ENCODE data around the gene ACTN1. TPM values are rescaled to one million over a fixed set of nuclear protein-coding genes. Genes with fewer than 3 reads are reported as not detected.

ACTN1 gene
- total and polyA plus RNA-seq, 11 donors = 48.4 to 252 (median 104) TPM

DNA sequence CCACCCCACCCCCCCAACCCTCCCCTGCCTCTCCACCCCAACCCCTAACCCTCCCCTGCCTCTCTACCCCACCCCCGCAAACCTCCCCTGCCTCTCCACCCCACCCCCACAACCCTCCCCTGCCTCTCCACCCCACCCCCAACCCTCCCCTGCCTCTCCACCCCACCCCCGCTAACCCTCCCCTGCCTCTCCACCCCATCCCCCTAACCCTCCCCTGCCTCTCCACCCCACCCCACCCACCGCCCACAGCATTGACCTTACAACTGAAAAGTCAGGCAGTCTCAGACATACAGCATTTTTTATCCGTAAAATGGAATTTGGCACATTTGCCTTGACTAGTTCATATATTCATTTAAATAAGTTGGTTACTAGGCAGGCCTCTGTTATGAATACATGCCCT is 38.6 kb upstream of the ACTN1 start:
- intact Hi-C loops (cut with DNase I) = no loop called here

DNA sequence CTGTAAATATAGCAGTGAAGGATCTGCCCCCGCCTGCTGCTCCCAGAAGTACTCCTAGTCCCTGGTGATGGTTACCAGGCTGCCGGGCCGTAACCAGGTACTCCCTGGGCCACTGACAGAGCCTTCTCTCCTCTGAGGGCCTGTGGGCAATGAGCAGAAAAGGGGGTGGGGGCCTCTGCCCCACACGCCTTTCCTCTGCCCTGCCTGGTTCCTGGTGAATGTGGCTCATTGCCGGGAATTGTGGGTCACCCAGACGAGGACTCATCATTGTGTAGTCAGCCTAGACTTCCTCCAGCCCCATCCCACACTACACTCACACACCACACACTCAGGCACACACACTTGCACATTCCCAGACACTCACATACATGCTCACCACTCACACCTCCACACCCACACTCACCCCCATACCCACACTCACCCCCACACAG is 35.7 kb upstream of the ACTN1 start:
- Histone ChIP-seq H3K9me3 (no peaks in the 10 kb centered on the region), H3K27me3 (no peaks in the 10 kb centered on the region), H3K4me3 (no peak overlapping the region), H3K4me1 (peaks cover 0 to 19% (median 0%) of the 10 kb centered on the region in 12 donors), H3K27ac (no peak overlapping the region), H3K36me3 (no peaks in the 10 kb centered on the region)
- no peak for ATAC-seq
- no peak for DNase-seq
- intact Hi-C loops (cut with DNase I) = no loop called here
- TF ChIP-seq, protein P1, sequence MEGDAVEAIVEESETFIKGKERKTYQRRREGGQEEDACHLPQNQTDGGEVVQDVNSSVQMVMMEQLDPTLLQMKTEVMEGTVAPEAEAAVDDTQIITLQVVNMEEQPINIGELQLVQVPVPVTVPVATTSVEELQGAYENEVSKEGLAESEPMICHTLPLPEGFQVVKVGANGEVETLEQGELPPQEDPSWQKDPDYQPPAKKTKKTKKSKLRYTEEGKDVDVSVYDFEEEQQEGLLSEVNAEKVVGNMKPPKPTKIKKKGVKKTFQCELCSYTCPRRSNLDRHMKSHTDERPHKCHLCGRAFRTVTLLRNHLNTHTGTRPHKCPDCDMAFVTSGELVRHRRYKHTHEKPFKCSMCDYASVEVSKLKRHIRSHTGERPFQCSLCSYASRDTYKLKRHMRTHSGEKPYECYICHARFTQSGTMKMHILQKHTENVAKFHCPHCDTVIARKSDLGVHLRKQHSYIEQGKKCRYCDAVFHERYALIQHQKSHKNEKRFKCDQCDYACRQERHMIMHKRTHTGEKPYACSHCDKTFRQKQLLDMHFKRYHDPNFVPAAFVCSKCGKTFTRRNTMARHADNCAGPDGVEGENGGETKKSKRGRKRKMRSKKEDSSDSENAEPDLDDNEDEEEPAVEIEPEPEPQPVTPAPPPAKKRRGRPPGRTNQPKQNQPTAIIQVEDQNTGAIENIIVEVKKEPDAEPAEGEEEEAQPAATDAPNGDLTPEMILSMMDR (IDR thresholded peaks at IDR 0.05) = no peak
- 87 to 98% (median 91%) methylated on average over 4 to 6 of the region's 6 CpGs for WGBS, 4 donors

More for the DNA sequence above, 38.6 kb upstream of the ACTN1 start:
- no peaks in the 10 kb centered on the region for H3K27me3 ChIP-seq
- TF ChIP-seq POLR2A (IDR thresholded peaks at IDR 0.05) = no peak
- TF ChIP-seq, protein P1 (IDR thresholded peaks at IDR 0.05) = no peak
- no peaks in the 10 kb centered on the region for H3K36me3 ChIP-seq
- H3K9me3 ChIP-seq = no peaks in the 10 kb centered on the region
- ATAC-seq (no peak), DNase-seq (no peak)
- no peak overlapping the region for H3K27ac ChIP-seq
- peaks cover 0 to 14% (median 0%) of the 10 kb centered on the region in 12 donors for H3K4me1 ChIP-seq
- H3K4me3 ChIP-seq = no peak overlapping the region
- WGBS, 4 donors = 84 to 94% (median 93%) methylated on average over 4 of the region's 4 CpGs

DNA sequence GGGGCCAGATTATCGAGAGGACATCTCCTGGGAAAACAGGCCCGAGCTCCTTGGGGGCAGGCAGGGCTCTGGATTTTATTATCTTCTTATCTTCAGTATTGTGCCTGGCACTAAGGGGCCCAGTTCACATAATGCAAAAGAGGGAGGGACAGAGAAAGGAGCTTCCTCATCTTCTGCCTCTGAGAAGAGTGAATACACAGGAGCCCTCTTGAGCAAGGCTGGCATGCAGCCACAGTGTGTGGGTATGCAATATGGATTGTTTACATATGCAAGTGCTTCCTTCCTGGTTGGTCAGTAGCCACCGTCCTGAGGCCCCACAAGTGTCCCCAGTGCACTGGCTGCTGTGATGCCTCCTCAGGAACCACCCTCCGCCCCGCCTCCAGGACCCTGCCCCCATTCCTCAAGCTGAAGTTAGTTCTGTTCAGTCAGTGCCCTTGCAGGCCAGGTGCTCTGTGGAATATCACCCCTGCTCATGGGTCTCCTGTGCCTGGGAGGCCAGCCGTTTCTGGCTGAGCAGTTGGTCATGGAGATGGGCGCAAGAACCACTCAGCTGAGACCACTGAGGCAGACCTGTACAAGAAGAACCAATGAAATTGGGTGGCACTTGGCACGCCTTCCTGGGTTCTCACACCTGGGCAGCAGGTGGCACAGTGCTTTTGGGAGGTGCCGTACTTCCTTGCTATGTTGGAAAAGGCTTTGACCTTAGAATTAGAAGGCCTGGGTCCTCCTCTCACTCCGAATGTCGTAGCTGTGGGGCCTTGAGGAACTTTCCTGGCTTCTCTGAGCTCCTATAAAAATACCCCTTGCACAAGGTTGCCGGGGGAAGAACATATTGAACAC is 35.1 kb upstream of the ACTN1 start:
- peak in 3 of 4 donors; percentile 53 to 82 (median 71) for ATAC-seq
- WGBS, 4 donors = 86 to 91% (median 88%) methylated on average over 9 to 12 of the region's 12 CpGs

More for the DNA sequence above, 35.1 kb upstream of the ACTN1 start:
- peak overlapping the region in 1 of 12 donors; percentile 60 for H3K27ac ChIP-seq
- H3K4me3 ChIP-seq = no peak overlapping the region
- peak; percentile 27 to 79 (median 51) for DNase-seq
- H3K4me1 ChIP-seq = peaks cover 0 to 19% (median 0%) of the 10 kb centered on the region in 12 donors
- TF ChIP-seq, protein P1 (IDR thresholded peaks at IDR 0.05) = no peak
- TF ChIP-seq POLR2A (IDR thresholded peaks at IDR 0.05) = no peak
- no peaks in the 10 kb centered on the region for H3K27me3 ChIP-seq
- no peaks in the 10 kb centered on the region for H3K36me3 ChIP-seq
- no peaks in the 10 kb centered on the region for H3K9me3 ChIP-seq
- intact Hi-C loops (cut with DNase I) = no loop called here
